GM12873 (cell line): ENCODE data around the gene CFAP90.

ENCODE experiments used
- CTCF ChIP-seq: IDR thresholded peaks from 2 replicates; pipeline ENCODE4 v1.5.1; 2012; ENCODE audit warnings: low read depth, mild to moderate bottlenecking, moderate library complexity, low read length, control low read depth; ENCODE audit not compliant: insufficient read depth; ENCODE audit errors: missing control alignments

The CFAP90 gene

GRCh38 chr5:7784683-7785380 is 66.1 kb downstream of the CFAP90 start:
- TF ChIP-seq CTCF = no peak

- TF ChIP-seq CTCF = no peak
These were observed 69.0 kb downstream of the CFAP90 start for GRCh38 chr5:7781899-7782298.
